HEK293 (cell line): ENCODE results near the gene THEM5.

Experiments
- CTCF ChIP-seq: fragments of 450-650 bp; formaldehyde crosslinking; IDR thresholded peaks from 2 replicates; pipeline ENCODE4 v1.5.1; 2016; ENCODE audit warnings: missing biosample characterization, missing genetic modification characterization
- PATZ1 ChIP-seq: fragments of 450-650 bp; formaldehyde crosslinking; IDR thresholded peaks from 2 replicates; pipeline ENCODE4 v1.5.1; 2016; ENCODE audit warnings: missing biosample characterization, missing genetic modification characterization
- REST ChIP-seq: fragments of 450-650 bp; formaldehyde crosslinking; IDR thresholded peaks from 2 replicates; pipeline ENCODE4 v1.5.1; 2016; ENCODE audit warnings: missing biosample characterization, missing genetic modification characterization
- YY1 ChIP-seq: fragments of 450-650 bp; formaldehyde crosslinking; IDR thresholded peaks from 2 replicates; pipeline ENCODE4 v1.5.1; 2018; ENCODE audit warnings: missing biosample characterization, missing genetic modification characterization
- ZBTB21 ChIP-seq: fragments of 450-650 bp; formaldehyde crosslinking; IDR thresholded peaks from 2 replicates; pipeline ENCODE4 v1.5.1; 2017; ENCODE audit warnings: missing biosample characterization, missing genetic modification characterization
- ZBTB49 ChIP-seq: fragments of 450-650 bp; formaldehyde crosslinking; IDR thresholded peaks from 2 replicates; pipeline ENCODE4 v1.5.1; 2016; ENCODE audit warnings: missing biosample characterization, missing genetic modification characterization, low read depth
- ZNF184 ChIP-seq: fragments of 450-650 bp; IDR thresholded peaks from 2 replicates; pipeline ENCODE4 v1.5.1; 2018; ENCODE audit warnings: missing biosample characterization, mild to moderate bottlenecking, missing genetic modification characterization
- ZNF24 ChIP-seq: fragments of 450-650 bp; formaldehyde crosslinking; IDR thresholded peaks from 2 replicates; pipeline ENCODE4 v1.5.1; 2016; ENCODE audit warnings: missing biosample characterization, missing genetic modification characterization
- ZNF311 ChIP-seq: fragments of 450-650 bp; formaldehyde crosslinking; IDR thresholded peaks from 2 replicates; pipeline ENCODE4 v1.5.1; 2017; ENCODE audit warnings: missing biosample characterization, missing genetic modification characterization, borderline replicate concordance

- TF ChIP-seq ZBTB21 (tag by site-specific recombination) (no peak), ZNF311 (tag by site-specific recombination) (no peak), ZBTB49 (tag by site-specific recombination) (no peak), YY1 (tag by site-specific recombination) (no peak), ZNF24 (tag by site-specific recombination) (no peak), CTCF (tag by site-specific recombination) (no peak), REST (tag by site-specific recombination) (no peak), PATZ1 (no peak), ZNF184 (no peak)
Measured at GRCh38 chr1:151814971-151815545, 38.5 kb downstream of the THEM5 start.
